Endodermal cell (in vitro differentiated cells): ENCODE results near the gene NTS. TPM values are rescaled to one million over a fixed set of nuclear protein-coding genes. Genes with fewer than 3 reads are reported as not detected.

ENCODE experiments used
- DNase-seq: peaks from one replicate; pipeline ENCODE4 v3.0.0-alpha.2; 2017
- H3K27ac ChIP-seq: 2 replicates; pipeline ENCODE4 v1.5.1; 2013; ENCODE audit warnings: mild to moderate bottlenecking, low read depth, low read length, moderate library complexity
- H3K27me3 ChIP-seq: 2 replicates; pipeline ENCODE4 v1.6.1; 2013; ENCODE audit warnings: mild to moderate bottlenecking, low read length, moderate library complexity; ENCODE audit not compliant: insufficient read depth, control insufficient read depth, poor library complexity, severe bottlenecking
- H3K36me3 ChIP-seq: 2 replicates; pipeline ENCODE4 v1.7.0; 2013; ENCODE audit warnings: mild to moderate bottlenecking, low read length, moderate library complexity; ENCODE audit not compliant: control insufficient read depth, insufficient read depth
- H3K4me1 ChIP-seq: one replicate; pipeline ENCODE4 v1.7.0; 2013; ENCODE audit warnings: low read length; ENCODE audit not compliant: control insufficient read depth, insufficient read depth
- H3K4me3 ChIP-seq: 2 replicates; pipeline ENCODE4 v1.5.1; 2013; ENCODE audit warnings: mild to moderate bottlenecking, low read length, moderate library complexity
- H3K9ac ChIP-seq: 2 replicates; pipeline ENCODE4 v1.6.1; 2013; ENCODE audit warnings: mild to moderate bottlenecking, low read length, moderate library complexity; ENCODE audit not compliant: poor library complexity, severe bottlenecking; ENCODE audit errors: extremely low read depth
- H3K9me3 ChIP-seq: 2 replicates; pipeline ENCODE4 v1.6.1; 2013; ENCODE audit warnings: mild to moderate bottlenecking, low read length, moderate library complexity; ENCODE audit not compliant: control insufficient read depth
- H3K27ac Mint-ChIP-seq: 2 replicates; pipeline ENCODE4 v1.8.0; 2020; ENCODE audit warnings: mixed read lengths
- H3K27me3 Mint-ChIP-seq: 2 replicates; pipeline ENCODE4 v1.8.0; 2021; ENCODE audit warnings: mild to moderate bottlenecking, mixed read lengths; ENCODE audit not compliant: insufficient read depth
- H3K36me3 Mint-ChIP-seq: 2 replicates; pipeline ENCODE4 v1.8.0; 2020; ENCODE audit warnings: low read depth, mixed read lengths
- H3K4me1 Mint-ChIP-seq: 2 replicates; pipeline ENCODE4 v1.8.0; 2020; ENCODE audit warnings: mixed read lengths
- H3K4me3 Mint-ChIP-seq: 2 replicates; pipeline ENCODE4 v1.8.0; 2020; ENCODE audit warnings: mild to moderate bottlenecking, moderate library complexity, mixed read lengths
- H3K9me3 Mint-ChIP-seq: 2 replicates; pipeline ENCODE4 v1.8.0; 2020; ENCODE audit warnings: mild to moderate bottlenecking, mixed read lengths
- WGBS, 2 experiments: methylation state at CpG; one replicate each; pipeline versions ENCODE4 v1.1.5 to v1.1.7; 2013; ENCODE audit warnings: missing lambda C conversion rate in 2 of 2, mixed read lengths in 1 of 2; ENCODE audit not compliant: insufficient coverage in 1 of 2, insufficient read length in 1 of 2; 5-methylcytosine and 5-hydroxymethylcytosine counted together
- total RNA-seq, 2 donors: library from RNA; stranded (reverse); fragmentation: NEBNext Ultra II Directional in 1 of 2; extraction: Animal tissue kit (Norgen Biotek cat#: 25700) in 1 of 2; gene quantifications; 2 replicates in 1 of 2; 3 replicates in 1 of 2; pipeline ENCODE4 v1.2.1, GENCODE V29; 2021
- TF ChIP-seq, protein P1 (sequence below): fragments of 200-600 bp; sonication (generic); conservative IDR thresholded peaks from 2 replicates; pipeline ENCODE4 v1.5.0; 2021; ENCODE audit warnings: antibody characterized with exemption, mild to moderate bottlenecking

NTS gene
- total RNA-seq, 2 donors from 2014 or later = 2.6 to 3.4 TPM

DNA sequence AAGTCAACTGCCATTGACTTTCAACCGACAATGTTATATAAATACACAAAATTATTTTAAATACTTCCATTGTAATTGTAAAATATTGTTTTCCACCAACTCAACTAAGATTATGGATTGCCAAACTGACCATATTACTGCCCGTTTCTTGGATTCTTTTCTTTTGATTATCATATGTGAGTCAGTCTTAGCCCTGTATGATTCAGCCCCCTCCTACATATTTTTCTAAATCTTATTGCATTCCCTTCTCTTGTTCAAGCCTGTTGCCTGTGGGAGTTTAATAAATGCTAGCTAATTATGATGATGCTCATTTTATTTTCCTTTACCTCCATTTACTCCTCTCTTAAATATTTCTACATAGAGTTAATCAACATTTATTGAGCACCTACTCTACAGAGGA is 44.7 kb upstream of the NTS start:
- no peaks in the 10 kb centered on the region for H3K4me1 ChIP-seq
- Mint-ChIP-seq H3K36me3 (no peaks in the 10 kb centered on the region), H3K9me3 (no peaks in the 10 kb centered on the region), H3K27me3 (no peaks in the 10 kb centered on the region), H3K4me1 (peaks cover 7% of the 10 kb centered on the region), H3K27ac (no peak overlapping the region), H3K4me3 (no peak overlapping the region)
- TF ChIP-seq, protein P1, sequence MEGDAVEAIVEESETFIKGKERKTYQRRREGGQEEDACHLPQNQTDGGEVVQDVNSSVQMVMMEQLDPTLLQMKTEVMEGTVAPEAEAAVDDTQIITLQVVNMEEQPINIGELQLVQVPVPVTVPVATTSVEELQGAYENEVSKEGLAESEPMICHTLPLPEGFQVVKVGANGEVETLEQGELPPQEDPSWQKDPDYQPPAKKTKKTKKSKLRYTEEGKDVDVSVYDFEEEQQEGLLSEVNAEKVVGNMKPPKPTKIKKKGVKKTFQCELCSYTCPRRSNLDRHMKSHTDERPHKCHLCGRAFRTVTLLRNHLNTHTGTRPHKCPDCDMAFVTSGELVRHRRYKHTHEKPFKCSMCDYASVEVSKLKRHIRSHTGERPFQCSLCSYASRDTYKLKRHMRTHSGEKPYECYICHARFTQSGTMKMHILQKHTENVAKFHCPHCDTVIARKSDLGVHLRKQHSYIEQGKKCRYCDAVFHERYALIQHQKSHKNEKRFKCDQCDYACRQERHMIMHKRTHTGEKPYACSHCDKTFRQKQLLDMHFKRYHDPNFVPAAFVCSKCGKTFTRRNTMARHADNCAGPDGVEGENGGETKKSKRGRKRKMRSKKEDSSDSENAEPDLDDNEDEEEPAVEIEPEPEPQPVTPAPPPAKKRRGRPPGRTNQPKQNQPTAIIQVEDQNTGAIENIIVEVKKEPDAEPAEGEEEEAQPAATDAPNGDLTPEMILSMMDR = no peak
- no peaks in the 10 kb centered on the region for H3K27me3 ChIP-seq
- no peak overlapping the region for H3K27ac ChIP-seq
- no peaks in the 10 kb centered on the region for H3K9me3 ChIP-seq
- no peaks in the 10 kb centered on the region for H3K36me3 ChIP-seq
- no peak overlapping the region for H3K4me3 ChIP-seq
- 100% methylated on average over 1 to 2 of the region's 2 CpGs for WGBS, 2 experiments
- no peak for DNase-seq
- no peak overlapping the region for H3K9ac ChIP-seq

DNA sequence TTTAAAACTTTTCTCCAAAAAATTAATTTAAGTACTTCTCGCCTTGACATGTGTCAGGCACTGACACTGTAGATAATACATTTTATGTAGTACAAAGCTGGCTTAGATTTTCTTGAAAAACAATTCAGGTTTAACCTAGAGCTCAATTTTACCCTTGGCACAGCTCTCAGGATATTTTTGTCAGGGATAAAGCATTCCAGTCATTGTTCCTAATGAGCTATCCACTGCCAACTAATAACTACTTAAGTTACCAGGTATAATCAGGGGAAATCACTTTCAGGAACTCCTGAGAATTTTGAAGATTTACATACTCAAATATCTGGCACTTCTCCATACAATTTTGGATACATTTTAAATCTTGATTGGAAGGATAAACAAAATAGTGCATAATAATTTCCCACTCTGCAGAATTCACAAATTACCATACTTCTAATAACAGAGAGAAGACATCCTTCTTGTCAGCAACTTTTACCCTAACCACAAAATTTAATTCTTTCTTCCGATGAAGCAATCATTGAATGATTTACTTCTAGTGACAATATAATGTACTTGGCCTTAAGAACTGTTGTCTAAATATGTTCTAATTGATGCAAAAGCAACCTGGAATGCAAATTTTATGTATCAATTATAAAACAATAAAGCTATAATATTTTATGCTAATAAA is 42.6 kb upstream of the NTS start:
- 88 to 89% methylated on average over 1 to 2 of the region's 2 CpGs for WGBS, 2 experiments
- no peak overlapping the region for H3K27ac ChIP-seq
- Mint-ChIP-seq H3K27me3 (no peaks in the 10 kb centered on the region), H3K36me3 (no peaks in the 10 kb centered on the region), H3K9me3 (no peaks in the 10 kb centered on the region), H3K4me3 (no peak overlapping the region), H3K4me1 (peaks cover 18% of the 10 kb centered on the region), H3K27ac (no peak overlapping the region)
- no peaks in the 10 kb centered on the region for H3K27me3 ChIP-seq
- peaks cover 3% of the 10 kb centered on the region for H3K4me1 ChIP-seq
- no peak overlapping the region for H3K4me3 ChIP-seq
- TF ChIP-seq, protein P1 = no peak
- H3K9me3 ChIP-seq = no peaks in the 10 kb centered on the region
- H3K36me3 ChIP-seq = no peaks in the 10 kb centered on the region
- no peak overlapping the region for H3K9ac ChIP-seq
- DNase-seq = no peak

DNA sequence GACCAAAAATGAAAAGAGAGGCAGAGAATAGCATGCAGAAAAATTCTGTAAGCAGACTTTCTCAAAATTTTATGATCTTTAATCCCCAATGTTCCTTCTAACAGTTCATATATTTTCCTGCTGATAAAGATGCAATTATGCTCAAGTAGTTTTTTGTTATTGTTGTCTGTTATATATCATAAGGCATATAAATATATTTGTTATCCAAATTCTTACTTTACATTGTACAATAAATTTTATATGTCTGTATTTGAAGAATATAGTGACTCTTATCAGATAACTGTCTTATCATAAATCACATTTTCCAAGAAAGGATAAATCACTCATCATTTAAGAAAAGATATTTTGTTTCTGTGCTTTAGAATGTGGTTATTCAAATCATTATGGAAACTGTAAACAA is 40.5 kb upstream of the NTS start:
- DNase-seq = no peak
- TF ChIP-seq, protein P1 = no peak
- Histone ChIP-seq H3K4me3 (no peak overlapping the region), H3K27ac (no peak overlapping the region), H3K36me3 (no peaks in the 10 kb centered on the region), H3K9me3 (no peaks in the 10 kb centered on the region), H3K27me3 (no peaks in the 10 kb centered on the region), H3K9ac (no peak overlapping the region), H3K4me1 (peaks cover 8% of the 10 kb centered on the region)
- H3K4me1 Mint-ChIP-seq = peaks cover 24% of the 10 kb centered on the region
- H3K4me3 Mint-ChIP-seq = no peak overlapping the region
- no peaks in the 10 kb centered on the region for H3K27me3 Mint-ChIP-seq
- no peaks in the 10 kb centered on the region for H3K9me3 Mint-ChIP-seq
- no peak overlapping the region for H3K27ac Mint-ChIP-seq
- H3K36me3 Mint-ChIP-seq = no peaks in the 10 kb centered on the region
